GM18861 (cell line): ENCODE measurements around the gene LCN9.
"Not testable (repeated sequence)": the region's sequence is repeated elsewhere in the genome, so short reads cannot be mapped to it uniquely, and the experiment has no call there.

Experiments used
- ATAC-seq: cut with Tn5 transposase; IDR thresholded peaks from one replicate; pipeline ENCODE4 v1.9.1; 2021; ENCODE audit not compliant: unreplicated experiment

Gene LCN9

GRCh38 chr9:135644631-135645218 lies 18.4 kb upstream of the LCN9 start:
- no peak for ATAC-seq

GRCh38 chr9:135647884-135648283 lies 15.2 kb upstream of the LCN9 start:
- no peak for ATAC-seq

GRCh38 chr9:135648494-135649410 lies 14.4 kb upstream of the LCN9 start:
- no peak for ATAC-seq

- no peak for ATAC-seq
These were observed 13.6 kb upstream of the LCN9 start for GRCh38 chr9:135649508-135649907.

- no peak for ATAC-seq
These were observed 12.7 kb upstream of the LCN9 start for GRCh38 chr9:135650408-135650807.

- no peak for ATAC-seq
These were observed 7.8 kb upstream of the LCN9 start for GRCh38 chr9:135655317-135655716.

- no peak for ATAC-seq
These were observed 5.7 kb upstream of the LCN9 start for GRCh38 chr9:135657416-135657815.

GRCh38 chr9:135659252-135659651 lies 3.9 kb upstream of the LCN9 start:
- ATAC-seq = no peak

- ATAC-seq = no peak
These were observed 2.7 kb upstream of the LCN9 start for GRCh38 chr9:135660407-135660806.

GRCh38 chr9:135661816-135662560 lies 1.1 kb upstream of the LCN9 start:
- ATAC-seq = no peak

GRCh38 chr9:135663451-135663770 lies 302 bp downstream of the LCN9 start:
- ATAC-seq = no peak

GRCh38 chr9:135663857-135664256 lies 748 bp downstream of the LCN9 start:
- ATAC-seq = no peak

GRCh38 chr9:135664266-135664665 lies 1.2 kb downstream of the LCN9 start:
- ATAC-seq = no peak

- ATAC-seq = no peak
These were observed 2.0 kb downstream of the LCN9 start for GRCh38 chr9:135664801-135665794.

GRCh38 chr9:135665795-135666189 lies 2.7 kb downstream of the LCN9 start:
- no peak for ATAC-seq

- ATAC-seq = no peak
These were observed 3.7 kb downstream of the LCN9 start for GRCh38 chr9:135666534-135667462.

- ATAC-seq = no peak
These were observed 4.4 kb downstream of the LCN9 start for GRCh38 chr9:135667463-135668001.

- ATAC-seq = not testable (repeated sequence)
These were observed 5.9 kb downstream of the LCN9 start for GRCh38 chr9:135669018-135669417.

GRCh38 chr9:135669616-135670285 lies 6.6 kb downstream of the LCN9 start:
- ATAC-seq = no peak
